ENCODE measurements around the gene ASTN2. TPM values are rescaled to one million over a fixed set of nuclear protein-coding genes. Genes with fewer than 3 reads are reported as not detected.

ASTN2 gene
- total RNA-seq, 4 donors from 2014 or later, result 0.94 to 5.6 (median 3.7) TPM

- H3K4me1 ChIP-seq, result no peaks in the 10 kb centered on the region
- no peaks in the 10 kb centered on the region for H3K9me3 ChIP-seq
- H3K27me3 ChIP-seq, result no peaks in the 10 kb centered on the region
- no peak for TF ChIP-seq POLR2A (IDR thresholded peaks at IDR 0.05)
- no peak for TF ChIP-seq CTCF (IDR thresholded peaks at IDR 0.05)
- no peaks in the 10 kb centered on the region for H3K36me3 ChIP-seq
- WGBS, 2 donors, result 80 to 84% methylated on average over 2 of the region's 2 CpGs
- no peak overlapping the region for H3K27ac ChIP-seq
- H3K4me3 ChIP-seq (replicated peaks in 1 of 3), result no peak overlapping the region
- intact Hi-C loops (cut with DNase I), result no loop called here
- no peak for DNase-seq
Measured at GRCh38 chr9:116520218-116520617, 894.6 kb downstream of the ASTN2 start.

GRCh38 chr9:116516456-116516855, 898.4 kb downstream of the ASTN2 start:
- no peaks in the 10 kb centered on the region for H3K4me1 ChIP-seq
- no peaks in the 10 kb centered on the region for H3K27me3 ChIP-seq
- no peak overlapping the region for H3K4me3 ChIP-seq (replicated peaks in 1 of 3)
- DNase-seq, result no peak
- intact Hi-C loops (cut with DNase I), result no loop called here
- TF ChIP-seq POLR2A (IDR thresholded peaks at IDR 0.05), result no peak
- no peak for TF ChIP-seq CTCF (IDR thresholded peaks at IDR 0.05)
- H3K27ac ChIP-seq, result no peak overlapping the region
- 74 to 75% methylated on average over 1 of the region's 1 CpG for WGBS, 2 donors
- no peaks in the 10 kb centered on the region for H3K9me3 ChIP-seq
- no peaks in the 10 kb centered on the region for H3K36me3 ChIP-seq

GRCh38 chr9:116515541-116515940, 899.3 kb downstream of the ASTN2 start:
- Histone ChIP-seq H3K4me3 (replicated peaks in 1 of 3) (no peak overlapping the region), H3K9me3 (no peaks in the 10 kb centered on the region), H3K27me3 (no peaks in the 10 kb centered on the region), H3K36me3 (no peaks in the 10 kb centered on the region), H3K4me1 (no peaks in the 10 kb centered on the region), H3K27ac (no peak overlapping the region)
- no peak for DNase-seq
- intact Hi-C loops (cut with DNase I), result no loop called here
- TF ChIP-seq POLR2A (IDR thresholded peaks at IDR 0.05) (no peak), CTCF (IDR thresholded peaks at IDR 0.05) (no peak)

- DNase-seq, result no peak
- no peaks in the 10 kb centered on the region for H3K36me3 ChIP-seq
- no peak overlapping the region for H3K27ac ChIP-seq
- H3K9me3 ChIP-seq, result no peaks in the 10 kb centered on the region
- TF ChIP-seq POLR2A (IDR thresholded peaks at IDR 0.05) (no peak), CTCF (IDR thresholded peaks at IDR 0.05) (no peak)
- no peaks in the 10 kb centered on the region for H3K27me3 ChIP-seq
- intact Hi-C loops (cut with DNase I), result no loop called here
- H3K4me3 ChIP-seq (replicated peaks in 1 of 3), result no peak overlapping the region
- 93 to 95% methylated on average over 4 of the region's 4 CpGs for WGBS, 2 donors
- H3K4me1 ChIP-seq, result no peaks in the 10 kb centered on the region
Measured at GRCh38 chr9:116506685-116507084, 908.2 kb downstream of the ASTN2 start.

- no peaks in the 10 kb centered on the region for H3K4me1 ChIP-seq
- no peaks in the 10 kb centered on the region for H3K9me3 ChIP-seq
- 94 to 96% methylated on average over 5 of the region's 5 CpGs for WGBS, 2 donors
- H3K4me3 ChIP-seq (replicated peaks in 1 of 3), result no peak overlapping the region
- no peak overlapping the region for H3K27ac ChIP-seq
- TF ChIP-seq POLR2A (IDR thresholded peaks at IDR 0.05) (no peak), CTCF (IDR thresholded peaks at IDR 0.05) (no peak)
- no peak for DNase-seq
- no peaks in the 10 kb centered on the region for H3K36me3 ChIP-seq
- intact Hi-C loops (cut with DNase I), result no loop called here
- H3K27me3 ChIP-seq, result no peaks in the 10 kb centered on the region
Measured at GRCh38 chr9:116504893-116505480, 909.9 kb downstream of the ASTN2 start.

All from thyroid gland (tissue), 4 donors.